ENCODE results near the gene XRCC6. TPM values are rescaled to one million over a fixed set of nuclear protein-coding genes. Genes with fewer than 3 reads are reported as not detected.

The XRCC6 gene
- total and polyA plus RNA-seq, 9 of the 15 experiments (the other 6 are each of a cell fraction or from before 2014, with no cell fraction given), result 151 to 440 (median 318) TPM

DNA sequence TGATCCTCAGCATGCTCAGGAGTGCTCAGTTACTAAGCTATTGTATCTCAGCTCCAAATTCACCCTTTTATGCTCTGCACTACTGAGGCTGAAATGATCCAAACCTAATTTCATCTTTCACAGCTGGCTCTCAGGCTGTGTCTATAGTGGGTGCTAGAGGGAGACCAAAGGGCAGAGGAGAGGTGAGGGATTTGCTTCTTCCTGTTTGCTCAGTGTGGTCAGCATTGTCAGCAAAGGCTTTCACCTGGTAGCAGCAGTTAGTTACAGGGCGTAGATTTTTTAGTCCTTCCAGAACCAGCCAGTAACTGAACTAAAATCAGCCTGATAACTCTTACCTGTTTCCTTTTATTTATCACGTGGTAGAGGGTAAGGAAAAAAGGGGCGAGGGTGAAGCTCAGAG is 33.2 kb downstream of the XRCC6 start:
- no peak for TF ChIP-seq CXXC5 (CRISPR knock-in tag; IDR thresholded peaks at IDR 0.05)
- no peak for TF ChIP-seq TSC22D4 (tag; IDR thresholded peaks at IDR 0.05)
- TF ChIP-seq POLR2G (IDR thresholded peaks at IDR 0.05; ENCODE audit: low read depth, low read length), result no peak
- no peak for TF ChIP-seq TCF7L2 (IDR thresholded peaks at IDR 0.05; ENCODE audit: low read depth, low read length)
- no peak for TF ChIP-seq CBFA2T2 (conservative IDR thresholded peaks at IDR 0.05)
- TF ChIP-seq TAF7 (tag; IDR thresholded peaks at IDR 0.05), result no peak
- TF ChIP-seq COPS2 (conservative IDR thresholded peaks at IDR 0.05), result no peak
- TF ChIP-seq, protein P1, sequence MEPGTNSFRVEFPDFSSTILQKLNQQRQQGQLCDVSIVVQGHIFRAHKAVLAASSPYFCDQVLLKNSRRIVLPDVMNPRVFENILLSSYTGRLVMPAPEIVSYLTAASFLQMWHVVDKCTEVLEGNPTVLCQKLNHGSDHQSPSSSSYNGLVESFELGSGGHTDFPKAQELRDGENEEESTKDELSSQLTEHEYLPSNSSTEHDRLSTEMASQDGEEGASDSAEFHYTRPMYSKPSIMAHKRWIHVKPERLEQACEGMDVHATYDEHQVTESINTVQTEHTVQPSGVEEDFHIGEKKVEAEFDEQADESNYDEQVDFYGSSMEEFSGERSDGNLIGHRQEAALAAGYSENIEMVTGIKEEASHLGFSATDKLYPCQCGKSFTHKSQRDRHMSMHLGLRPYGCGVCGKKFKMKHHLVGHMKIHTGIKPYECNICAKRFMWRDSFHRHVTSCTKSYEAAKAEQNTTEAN (CRISPR knock-in tag; IDR thresholded peaks at IDR 0.05), result no peak
- TF ChIP-seq PTRF (tag; IDR thresholded peaks at IDR 0.05), result no peak
- no peak for TF ChIP-seq WHSC1 (IDR thresholded peaks at IDR 0.05; ENCODE audit: low read length)
- TF ChIP-seq ZNF324 (CRISPR knock-in tag; IDR thresholded peaks at IDR 0.05), result no peak
- TF ChIP-seq PYGO2 (tag; IDR thresholded peaks at IDR 0.05), result no peak
- TF ChIP-seq, protein P2, sequence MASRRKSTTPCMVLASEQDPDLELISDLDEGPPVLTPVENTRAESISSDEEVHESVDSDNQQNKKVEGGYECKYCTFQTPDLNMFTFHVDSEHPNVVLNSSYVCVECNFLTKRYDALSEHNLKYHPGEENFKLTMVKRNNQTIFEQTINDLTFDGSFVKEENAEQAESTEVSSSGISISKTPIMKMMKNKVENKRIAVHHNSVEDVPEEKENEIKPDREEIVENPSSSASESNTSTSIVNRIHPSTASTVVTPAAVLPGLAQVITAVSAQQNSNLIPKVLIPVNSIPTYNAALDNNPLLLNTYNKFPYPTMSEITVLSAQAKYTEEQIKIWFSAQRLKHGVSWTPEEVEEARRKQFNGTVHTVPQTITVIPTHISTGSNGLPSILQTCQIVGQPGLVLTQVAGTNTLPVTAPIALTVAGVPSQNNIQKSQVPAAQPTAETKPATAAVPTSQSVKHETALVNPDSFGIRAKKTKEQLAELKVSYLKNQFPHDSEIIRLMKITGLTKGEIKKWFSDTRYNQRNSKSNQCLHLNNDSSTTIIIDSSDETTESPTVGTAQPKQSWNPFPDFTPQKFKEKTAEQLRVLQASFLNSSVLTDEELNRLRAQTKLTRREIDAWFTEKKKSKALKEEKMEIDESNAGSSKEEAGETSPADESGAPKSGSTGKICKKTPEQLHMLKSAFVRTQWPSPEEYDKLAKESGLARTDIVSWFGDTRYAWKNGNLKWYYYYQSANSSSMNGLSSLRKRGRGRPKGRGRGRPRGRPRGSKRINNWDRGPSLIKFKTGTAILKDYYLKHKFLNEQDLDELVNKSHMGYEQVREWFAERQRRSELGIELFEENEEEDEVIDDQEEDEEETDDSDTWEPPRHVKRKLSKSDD (conservative IDR thresholded peaks at IDR 0.05; ENCODE audit: low read length), result no peak
- no peak for TF ChIP-seq ZNF174 (CRISPR knock-in tag; IDR thresholded peaks at IDR 0.05)
- no peak for FAIRE-seq

More for the DNA sequence above, 33.2 kb downstream of the XRCC6 start:
- ChIA-PET POLR2A (interaction anchor here (0.7 to 1.3 kb wide), 3 partner anchors 9 to 17 kb away, joined by 3 to 4 read pairs (median 4); no protein-coding TSS in a partner anchor), CTCF (ENCODE audit: low intra/inter-chr PET ratio) (no interaction called here)
- H3K9ac ChIP-seq (ENCODE audit: insufficient read depth in 1 of 2, low read depth in 2 of 2, low read length in 2 of 2), result no peak overlapping the region
- H3K9me1 ChIP-seq (ENCODE audit: control insufficient read depth, insufficient read depth, low read length), result no peaks in the 10 kb centered on the region
- 100% methylated on average over 2 of the region's 3 CpGs for WGBS (ENCODE audit: insufficient coverage, low coverage, missing lambda C conversion rate)
- no peaks in the 10 kb centered on the region for H3K4me1 ChIP-seq (replicated peaks in 1 of 2; ENCODE audit: control insufficient read depth in 2 of 2, insufficient read depth in 2 of 2, low read length in 2 of 2)
- H3K79me2 ChIP-seq (ENCODE audit: control insufficient read depth, insufficient read depth, low read length), result no peaks in the 10 kb centered on the region
- H3K36me3 ChIP-seq (ENCODE audit: control insufficient read depth, insufficient read depth, low read length), result peaks cover 83% of the 10 kb centered on the region
- H3K27me3 ChIP-seq (ENCODE audit: control insufficient read depth in 2 of 2, insufficient read depth in 2 of 2, low read length in 2 of 2), result no peaks in the 10 kb centered on the region
- H3K4me3 ChIP-seq, result no peak overlapping the region
- BruUV-seq (replicated peaks), result no TSS peak
- no peak overlapping the region for H3K4me2 ChIP-seq (ENCODE audit: insufficient read depth, low read length)
- H3K9me3 ChIP-seq (replicated peaks; ENCODE audit: control insufficient read depth, insufficient read depth, low read depth, low read length), result no peaks in the 10 kb centered on the region
- ATAC-seq, result no peak
- in situ Hi-C loops (cut with MboI) (no loop called here), intact Hi-C loops (cut with micrococcal nuclease) (no loop called here)
- no peak for DNase-seq (ENCODE audit: extremely low read depth in 1 of 4, low spot score in 3 of 4)
- H4K20me1 ChIP-seq (replicated peaks; ENCODE audit: control insufficient read depth, insufficient read depth, low read length), result no peaks in the 10 kb centered on the region
- no peak overlapping the region for H3K27ac ChIP-seq (ENCODE audit: extremely low read depth, low read depth, low read length)
- no peak overlapping the region for H2AFZ ChIP-seq (ENCODE audit: low read depth, low read length)

Measured in K562 (cell line).